Retinal pigment epithelial cell (primary cell): ENCODE measurements around the gene U2AF2.

Experiments used
- DNase-seq: peaks from one replicate; pipeline ENCODE4 v3.0.0-alpha.2; 2010; ENCODE audit warnings: low read depth
- H3K4me3 ChIP-seq: 2 replicates; pipeline ENCODE4 v1.5.1; 2011; ENCODE audit warnings: mild to moderate bottlenecking, low read length, control low read depth, moderate library complexity
- CTCF ChIP-seq: conservative IDR thresholded peaks from 2 replicates; pipeline ENCODE4 v1.5.1; 2011; ENCODE audit warnings: low read depth, low read length, control low read depth, inconsistent platforms

The U2AF2 gene

GRCh38 chr19:55660991-55661390, 6.2 kb downstream of the U2AF2 start:
- no peak overlapping the region for H3K4me3 ChIP-seq
- no peak for DNase-seq

GRCh38 chr19:55661826-55662225, 7.0 kb downstream of the U2AF2 start:
- TF ChIP-seq CTCF = no peak
- DNase-seq = no peak
- no peak overlapping the region for H3K4me3 ChIP-seq

More at GRCh38 chr19:55660991-55661390, 6.2 kb downstream of the U2AF2 start:
- no peak for TF ChIP-seq CTCF

- TF ChIP-seq CTCF = no peak
These were observed 9.2 kb downstream of the U2AF2 start for GRCh38 chr19:55663846-55664536.

GRCh38 chr19:55666343-55667005, 11.6 kb downstream of the U2AF2 start:
- no peak for DNase-seq
- H3K4me3 ChIP-seq = no peak overlapping the region
- TF ChIP-seq CTCF = no peak

More at GRCh38 chr19:55663846-55664536, 9.2 kb downstream of the U2AF2 start:
- DNase-seq = no peak
- H3K4me3 ChIP-seq = no peak overlapping the region

GRCh38 chr19:55667006-55667381, 12.2 kb downstream of the U2AF2 start:
- no peak for DNase-seq
- H3K4me3 ChIP-seq = no peak overlapping the region
- TF ChIP-seq CTCF = no peak

GRCh38 chr19:55667511-55667910, 12.7 kb downstream of the U2AF2 start:
- no peak overlapping the region for H3K4me3 ChIP-seq
- TF ChIP-seq CTCF = no peak
- DNase-seq = no peak

- DNase-seq = no peak
- TF ChIP-seq CTCF = no peak
- no peak overlapping the region for H3K4me3 ChIP-seq
These were observed 13.1 kb downstream of the U2AF2 start for GRCh38 chr19:55667958-55668357.
